ENCODE data around the gene MTMR6.
"Not testable (repeated sequence)": the region's sequence is repeated elsewhere in the genome, so short reads cannot be mapped to it uniquely, and the experiment has no call there.

MTMR6 gene

DNA sequence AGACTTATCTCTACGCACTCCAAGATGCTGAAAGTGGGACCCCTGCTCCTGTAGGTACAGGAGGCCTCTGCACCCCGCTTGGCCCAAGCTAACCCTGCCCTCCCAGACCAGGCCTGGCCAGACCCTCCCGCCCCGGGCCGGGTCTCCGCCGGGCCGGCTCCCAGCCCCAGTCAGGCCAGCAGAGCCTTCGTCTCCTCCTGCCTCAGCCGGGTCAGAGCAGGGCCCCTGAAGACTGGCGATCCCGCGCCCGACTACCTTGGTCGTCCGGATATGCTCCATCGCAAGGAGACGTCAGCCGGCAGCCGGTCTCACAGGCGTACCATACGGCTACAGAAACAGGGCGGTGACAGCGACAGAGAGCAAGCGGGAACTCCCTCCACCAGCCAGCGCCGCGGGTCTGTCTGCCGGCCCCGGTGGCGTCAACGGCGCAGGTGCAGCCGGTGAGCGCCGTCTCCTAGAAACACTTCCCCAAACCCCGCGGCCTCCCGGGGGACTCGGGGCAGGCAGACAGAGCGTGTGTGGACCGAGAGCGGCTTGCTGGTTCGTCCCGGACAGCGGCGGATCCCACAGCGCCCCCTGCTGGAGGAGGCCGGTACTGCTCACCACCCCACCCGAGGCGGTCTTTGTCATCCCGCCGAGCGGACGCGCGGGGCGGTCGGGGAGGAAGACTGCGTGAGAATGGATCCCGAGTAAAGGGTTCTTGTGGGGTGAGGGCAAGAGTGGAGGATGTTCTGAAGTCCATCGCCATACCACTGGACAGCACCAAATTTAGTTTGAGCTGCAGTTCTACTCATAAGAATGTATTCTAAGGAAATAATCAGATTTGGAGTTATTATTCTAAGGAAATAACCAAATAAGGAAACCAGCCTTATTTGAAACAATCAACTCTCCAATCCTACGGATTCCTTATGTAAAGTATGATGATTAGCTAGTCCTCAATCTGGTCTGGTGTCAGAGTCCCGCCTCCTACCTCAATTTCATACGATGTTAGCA, at the start of gene MTMR6:
TSS of gene MTMR6 (minus strand) at position 520 of the 993 bp plus-strand sequence. CDS start at position 279, 241 bp downstream.
- DNase-seq (ENCODE audit: low read depth in 2 of 2) = peak; percentile 83 to 98

DNA sequence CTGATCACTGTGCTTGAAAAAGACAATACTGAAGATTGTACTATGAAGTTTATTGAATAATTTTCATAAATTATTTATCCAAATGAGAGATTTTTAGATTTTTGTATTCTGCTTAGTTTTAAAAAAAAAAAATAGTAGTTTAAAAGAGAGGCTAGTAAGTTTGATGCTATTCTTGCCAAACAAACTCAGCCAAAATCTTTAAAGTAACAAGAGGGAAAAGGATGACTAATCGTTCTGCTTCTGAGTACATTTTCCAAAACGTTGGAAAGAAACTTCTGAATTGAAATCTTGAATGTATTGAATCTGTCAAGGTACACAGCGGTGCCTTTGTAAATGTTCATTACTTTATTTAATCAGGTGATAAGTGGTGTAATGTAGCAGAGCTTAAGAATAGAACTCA, 48.6 kb upstream of the MTMR6 start:
- DNase-seq (ENCODE audit: low read depth in 2 of 2) = no peak

DNA sequence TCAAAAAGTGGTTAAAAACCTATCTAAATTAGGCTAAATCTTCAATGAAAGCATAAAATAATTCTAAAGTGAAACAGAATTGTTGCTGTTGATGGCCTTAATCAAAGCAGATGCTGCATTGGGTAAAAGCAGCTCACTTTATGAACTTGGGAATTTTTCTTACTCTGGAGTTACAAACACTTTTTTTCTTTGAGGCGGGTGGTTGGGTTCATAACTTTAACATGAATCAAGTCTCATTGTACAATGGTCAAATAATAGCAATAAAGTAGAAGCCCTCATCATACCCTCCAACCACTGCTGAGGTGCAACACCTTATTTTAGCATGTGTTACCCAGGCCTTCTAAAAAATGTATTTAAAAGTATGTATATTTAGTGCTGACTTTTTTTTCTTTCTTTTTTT, 43.3 kb upstream of the MTMR6 start:
- DNase-seq (ENCODE audit: low read depth in 2 of 2) = no peak

DNA sequence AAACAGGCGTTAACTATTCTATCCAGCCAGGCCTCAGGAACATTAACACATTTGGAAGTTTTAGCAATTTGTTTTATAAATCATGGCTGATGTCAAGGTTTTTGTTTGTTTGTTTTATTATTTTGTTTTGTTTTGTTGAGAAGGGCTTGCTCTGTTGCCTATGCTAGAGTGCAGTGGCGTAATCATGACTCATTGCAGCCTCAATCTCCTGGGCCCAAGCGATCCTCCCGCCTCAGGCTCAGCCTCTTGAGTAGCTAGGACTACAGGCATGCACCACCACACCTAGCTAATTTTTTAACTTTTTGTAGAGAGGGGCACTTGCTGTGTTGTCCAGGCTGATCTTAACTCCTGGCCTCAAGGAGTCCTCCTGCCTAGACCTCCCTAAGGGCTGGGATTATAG, 42.4 kb upstream of the MTMR6 start:
- no peak for DNase-seq (ENCODE audit: low read depth in 2 of 2)

DNA sequence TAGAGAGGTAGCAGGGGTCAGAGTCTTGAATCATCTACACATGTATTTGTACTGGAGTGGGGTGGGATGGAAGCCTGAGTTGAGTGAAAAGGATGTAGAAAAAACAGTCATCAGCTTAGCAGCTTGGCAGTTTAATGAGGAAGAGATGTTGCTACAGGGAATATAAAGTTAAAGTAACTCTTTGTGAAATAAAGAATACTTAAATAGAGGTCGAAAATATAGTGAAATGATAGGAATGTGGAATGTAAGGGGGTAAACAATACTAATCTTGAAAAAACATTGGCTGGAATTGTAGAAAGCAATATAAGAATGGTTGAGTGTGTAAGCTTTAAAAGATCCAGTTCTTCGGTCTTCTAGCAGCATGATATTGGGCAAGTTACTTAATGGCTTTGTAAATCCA, 36.8 kb upstream of the MTMR6 start:
- DNase-seq (ENCODE audit: low read depth in 2 of 2) = no peak

DNA sequence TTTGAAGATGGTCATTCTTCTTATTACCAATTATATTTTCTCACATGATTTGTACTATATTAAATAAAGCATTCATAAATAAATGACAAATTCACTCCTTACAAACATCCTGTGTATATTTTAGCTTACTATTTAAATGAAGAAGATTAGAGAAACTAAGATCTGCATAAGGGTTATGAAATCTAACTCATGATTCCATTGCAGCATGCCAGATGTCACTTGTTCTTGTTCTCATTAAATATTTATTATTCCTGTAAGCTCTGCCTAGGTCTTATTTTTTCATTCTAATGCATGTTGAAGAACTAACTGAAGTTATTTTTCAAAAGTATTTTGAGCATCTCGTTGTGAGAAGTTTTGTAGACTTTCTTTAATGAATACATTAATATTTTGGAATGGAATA, 32.5 kb upstream of the MTMR6 start:
- no peak for DNase-seq (ENCODE audit: low read depth in 2 of 2)

DNA sequence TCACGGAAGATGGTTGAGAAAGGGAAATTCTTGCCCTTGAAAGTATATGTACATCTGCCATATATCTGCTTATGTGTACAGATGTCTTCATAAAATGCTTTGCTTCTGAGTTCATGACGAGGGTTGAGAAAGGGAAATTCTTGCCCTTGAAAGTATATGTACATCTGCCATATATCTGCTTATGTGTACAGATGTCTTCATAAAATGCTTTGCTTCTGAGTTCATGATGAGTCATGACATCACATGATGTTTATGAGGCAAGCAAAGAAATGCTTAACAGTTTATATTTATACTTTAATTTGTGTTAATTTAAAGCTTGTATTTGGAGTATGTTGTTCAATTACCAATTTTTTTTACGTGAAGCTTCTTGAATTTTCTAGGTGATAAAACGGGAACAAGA, 31.7 kb upstream of the MTMR6 start:
- not testable (repeated sequence) for DNase-seq (ENCODE audit: low read depth in 2 of 2)

DNA sequence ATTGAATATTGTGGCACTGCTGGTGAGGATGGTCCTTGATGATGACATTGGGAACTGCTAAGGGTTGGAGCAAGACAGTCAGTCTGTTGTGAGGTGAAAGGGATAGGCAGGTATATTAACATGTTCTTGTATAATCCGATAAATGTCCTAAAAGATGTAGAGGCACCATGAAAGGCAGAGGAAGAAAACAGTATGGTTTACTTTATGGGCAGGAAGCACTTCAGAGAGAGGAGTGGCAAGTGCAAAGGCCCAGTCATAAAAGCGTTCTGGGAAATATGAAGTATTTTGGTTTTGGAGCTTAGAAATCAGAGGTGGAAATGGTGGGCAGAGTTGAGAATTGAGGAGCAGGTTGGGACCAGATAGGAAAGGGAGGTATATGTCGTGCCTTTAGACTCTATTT, 23.6 kb upstream of the MTMR6 start:
- DNase-seq (ENCODE audit: low read depth in 2 of 2) = no peak

DNA sequence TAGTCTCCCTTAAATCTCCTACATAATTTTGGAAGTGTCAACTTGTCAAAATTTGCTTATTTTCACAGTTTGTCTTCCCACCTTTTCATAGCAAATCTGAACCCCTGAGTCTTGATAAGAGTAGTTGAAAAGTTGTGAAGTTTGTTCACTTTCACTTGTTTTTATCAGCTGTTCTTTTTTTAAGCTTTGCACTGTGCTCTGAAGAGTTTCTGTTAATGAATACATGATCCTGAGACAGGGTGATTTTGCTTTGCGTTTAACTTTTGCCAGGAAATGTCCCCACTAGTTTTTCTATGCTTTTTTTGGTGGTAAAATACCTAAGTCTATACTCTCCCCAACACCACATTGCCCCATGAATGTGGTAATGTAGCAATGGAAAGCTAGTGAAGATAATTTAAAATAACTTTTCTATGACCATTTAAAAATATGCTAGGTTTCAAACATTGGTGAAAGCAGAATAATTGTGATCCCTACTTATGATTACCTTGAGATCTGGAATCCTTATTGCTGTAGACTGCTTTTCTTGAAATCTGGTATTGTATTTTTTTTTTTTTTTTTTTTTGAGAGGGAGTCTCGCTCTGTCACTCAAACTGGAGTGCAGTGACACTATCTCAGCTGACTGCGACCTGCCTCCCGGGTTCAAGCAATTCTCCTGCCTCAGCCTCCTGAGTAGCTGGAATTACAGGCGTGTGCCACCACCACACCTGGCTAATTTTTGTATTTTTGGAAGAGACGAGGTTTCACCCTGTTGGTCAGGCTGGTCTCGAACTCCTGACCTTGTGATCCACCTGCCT, 19.6 kb upstream of the MTMR6 start:
- no peak for DNase-seq (ENCODE audit: low read depth in 2 of 2)

DNA sequence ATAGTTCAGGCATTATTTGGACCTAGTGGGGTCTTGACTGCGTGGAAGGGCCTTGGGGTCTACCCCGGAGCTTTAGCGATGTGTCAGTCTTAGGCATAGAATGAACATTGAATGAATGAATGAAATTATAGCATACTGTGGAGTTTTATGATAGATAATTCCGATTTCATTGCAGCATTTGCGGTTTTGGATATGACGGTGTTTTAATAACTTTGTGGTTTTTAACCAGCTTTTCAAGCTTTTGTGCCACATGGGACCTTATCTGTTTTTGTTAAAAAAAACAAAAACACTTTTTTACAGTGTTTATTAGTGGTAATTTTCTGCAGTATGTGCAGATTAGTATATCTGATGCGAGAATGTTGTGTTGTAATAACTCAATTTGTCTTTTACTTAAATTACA, 14.8 kb upstream of the MTMR6 start:
- no peak for DNase-seq (ENCODE audit: low read depth in 2 of 2)

DNA sequence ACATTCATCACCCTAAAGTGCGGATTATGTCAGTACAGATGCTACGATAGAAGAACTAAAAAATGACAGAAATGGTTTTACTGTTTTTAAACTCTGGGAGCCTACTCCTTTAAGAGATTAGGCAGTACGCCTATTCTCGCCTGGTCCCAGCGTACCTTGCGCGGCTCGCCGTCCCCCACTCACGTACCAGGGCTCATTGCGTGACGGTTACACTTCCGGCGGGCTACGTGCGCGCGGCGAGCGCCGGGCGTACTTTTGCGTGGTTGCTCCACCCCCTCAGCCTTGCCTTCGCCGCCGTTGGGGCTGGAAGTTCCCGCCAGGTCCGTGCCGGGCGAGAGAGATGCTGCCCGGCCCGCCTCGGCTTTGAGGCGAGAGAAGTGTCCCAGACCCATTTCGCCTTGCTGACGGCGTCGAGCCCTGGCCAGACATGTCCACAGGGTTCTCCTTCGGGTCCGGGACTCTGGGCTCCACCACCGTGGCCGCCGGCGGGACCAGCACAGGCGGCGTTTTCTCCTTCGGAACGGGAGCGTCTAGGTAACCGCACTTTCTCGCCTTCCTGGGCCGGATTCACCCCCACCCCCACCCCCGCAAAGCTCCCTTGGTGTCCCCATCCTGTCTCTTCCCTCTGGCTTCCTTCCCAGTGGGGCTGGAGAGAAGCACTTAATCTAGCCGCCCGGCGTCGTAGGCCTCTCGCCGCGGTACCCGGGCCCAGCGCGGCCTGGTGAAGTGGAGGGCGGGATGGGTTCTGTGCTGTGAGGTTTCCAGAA, 14.2 kb upstream of the MTMR6 start, which contains the start of gene NUP58:
TSS of gene NUP58 (plus strand) at position 279 of the 767 bp plus-strand sequence. CDS start at position 428, 149 bp downstream.
- peak; percentile 72 to 83 for DNase-seq (ENCODE audit: low read depth in 2 of 2)

DNA sequence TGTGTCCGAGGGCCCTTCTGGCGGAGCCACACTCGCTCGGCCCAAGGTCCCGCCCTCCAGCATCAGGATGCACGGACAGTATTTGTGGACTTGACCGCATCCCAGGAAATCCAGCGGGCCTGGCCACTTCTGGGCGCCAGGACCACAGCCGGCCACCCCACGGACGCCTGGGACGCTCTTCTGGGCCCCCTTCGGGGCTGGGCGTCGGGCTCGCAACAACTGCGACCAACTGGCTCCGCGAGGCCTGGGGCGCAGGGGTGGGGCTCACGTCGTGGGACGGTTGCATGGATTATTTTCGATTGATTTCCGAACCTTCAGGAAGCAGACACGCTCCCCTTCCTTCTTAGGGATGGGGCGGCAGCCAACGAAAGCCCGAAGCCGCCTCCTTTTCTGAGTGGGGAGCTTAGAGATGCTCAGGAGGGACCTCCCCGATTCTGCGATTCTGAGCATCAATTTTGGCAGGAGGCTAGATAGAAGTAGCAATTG, 13.6 kb upstream of the MTMR6 start:
- DNase-seq (ENCODE audit: low read depth in 2 of 2) = no peak

DNA sequence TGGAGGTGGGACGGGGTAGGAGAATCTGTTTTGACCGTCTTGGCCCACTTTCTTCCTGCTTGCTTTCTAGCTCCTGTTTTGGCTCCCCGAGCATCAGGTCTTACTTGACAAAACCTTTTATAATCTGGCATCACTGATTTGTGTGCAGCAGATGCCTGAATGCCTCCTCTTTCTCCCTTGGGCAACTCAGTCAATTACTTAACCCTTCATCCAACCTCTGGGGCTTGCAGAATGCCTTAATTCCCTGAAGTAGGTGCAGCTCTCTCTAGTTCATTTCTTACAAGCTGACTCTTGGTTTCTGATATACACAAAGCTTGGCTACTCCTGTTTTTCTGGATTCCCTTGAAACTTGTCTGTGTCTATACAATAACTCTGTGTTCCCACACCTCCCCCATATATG, 8.4 kb upstream of the MTMR6 start:
- DNase-seq (ENCODE audit: low read depth in 2 of 2) = no peak

DNA sequence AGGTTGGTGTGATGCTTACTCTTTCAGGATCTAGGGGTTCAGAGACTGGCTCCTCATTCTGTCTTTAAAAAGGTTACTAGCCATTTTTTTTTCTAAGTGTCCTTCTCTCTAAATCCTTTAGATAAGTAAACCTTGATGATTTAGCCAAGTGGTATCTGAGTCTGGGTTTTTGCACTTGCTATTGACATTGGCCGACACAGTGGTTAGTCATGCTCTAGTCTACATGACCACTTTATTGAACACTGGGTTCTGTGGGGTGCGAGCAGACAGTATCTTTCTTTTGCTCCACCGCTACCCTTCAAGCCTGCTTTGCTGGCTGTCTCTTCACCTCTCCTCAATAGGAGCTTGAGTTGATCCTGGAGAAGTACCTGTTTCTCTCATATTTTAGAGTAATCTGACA, 7.9 kb upstream of the MTMR6 start:
- DNase-seq (ENCODE audit: low read depth in 2 of 2) = no peak

DNA sequence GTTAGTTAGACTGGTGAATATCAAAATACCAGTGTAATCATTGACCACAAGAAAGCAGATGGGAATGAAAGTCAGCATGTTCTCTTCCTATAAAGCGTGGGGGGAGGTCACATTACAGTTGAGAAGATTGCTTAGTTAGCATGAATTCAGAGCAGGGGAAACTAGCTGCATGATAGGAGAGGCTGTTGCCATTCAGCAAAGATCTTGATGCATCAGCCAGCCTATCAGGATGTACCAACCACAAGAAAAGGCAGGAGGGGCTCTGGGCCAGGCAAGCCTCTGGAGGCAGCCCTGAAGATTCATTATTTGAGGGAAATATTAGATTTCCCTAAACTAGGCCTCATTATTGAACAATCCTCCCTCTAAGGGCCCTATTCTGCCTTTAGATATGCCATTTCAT, 5.0 kb upstream of the MTMR6 start:
- DNase-seq (ENCODE audit: low read depth in 2 of 2) = no peak

DNA sequence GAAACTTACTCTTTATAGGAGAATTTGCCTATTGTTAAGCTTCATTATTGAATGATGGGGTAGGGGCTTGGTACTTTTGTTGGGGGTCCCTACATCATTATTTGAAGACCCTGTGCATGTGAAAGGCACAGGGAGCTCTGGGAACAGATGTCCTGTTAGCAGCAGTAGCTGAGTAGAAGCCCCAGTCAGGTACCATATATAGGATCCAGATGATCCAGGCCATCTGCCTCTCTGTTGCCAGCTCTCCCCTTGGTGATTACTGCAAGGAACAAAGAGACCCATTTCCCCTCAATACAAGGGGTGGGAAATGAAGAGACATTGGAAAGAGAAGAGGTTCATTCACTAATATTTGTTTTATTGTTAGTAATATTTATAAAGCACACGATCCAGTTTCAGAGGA, 4.4 kb upstream of the MTMR6 start:
- DNase-seq (ENCODE audit: low read depth in 2 of 2) = no peak

DNA sequence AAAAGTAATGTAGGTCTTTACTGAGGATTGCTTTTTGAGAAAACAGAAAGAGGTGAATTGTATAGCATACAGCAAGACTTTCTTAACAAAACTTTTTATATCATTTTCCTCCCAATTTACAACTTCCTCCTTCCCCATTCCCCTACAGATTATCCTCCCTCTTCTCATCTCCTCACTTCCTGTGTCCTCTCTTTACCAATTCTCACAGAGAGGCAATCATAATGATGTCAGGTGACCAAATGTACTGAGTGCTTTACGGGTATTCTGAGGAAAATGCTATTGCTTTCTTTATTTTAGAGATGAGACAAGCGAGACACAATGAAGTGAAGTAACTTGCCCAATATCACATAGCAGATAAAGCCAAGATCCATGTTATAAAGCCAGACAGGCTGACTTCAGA, 1.7 kb upstream of the MTMR6 start:
- no peak for DNase-seq (ENCODE audit: low read depth in 2 of 2)

DNA sequence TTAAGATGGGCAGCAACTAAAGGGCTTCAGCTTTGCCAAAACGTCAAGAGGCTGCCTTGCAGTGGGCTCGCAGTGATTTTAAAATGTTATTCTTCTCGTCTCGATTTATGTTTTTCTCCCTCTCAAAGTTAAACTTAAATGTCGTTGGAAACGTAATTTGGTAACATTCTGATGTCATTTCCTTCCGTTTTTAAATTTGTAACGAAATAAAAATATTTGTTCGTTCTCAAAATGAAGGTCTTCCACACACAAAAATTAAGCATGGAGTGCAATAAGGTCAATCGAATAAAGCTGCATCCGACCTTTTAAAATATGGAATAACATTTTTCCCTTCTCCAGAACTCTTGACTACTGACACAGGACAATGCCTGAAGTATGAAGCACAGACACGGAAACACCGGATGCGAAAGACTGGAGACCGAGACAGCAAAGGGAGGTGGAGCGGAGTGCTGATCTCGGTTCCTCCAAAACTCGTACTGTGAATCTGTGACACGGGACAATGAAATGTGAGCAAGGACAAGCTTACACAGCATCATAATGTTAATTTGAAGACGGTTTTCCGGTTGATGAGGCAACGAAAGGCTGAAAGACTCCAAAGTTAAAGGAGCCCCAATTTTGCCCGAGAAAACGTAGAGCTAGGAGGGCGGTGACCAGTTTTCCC, 850 bp downstream of the MTMR6 start:
- DNase-seq (ENCODE audit: low read depth in 2 of 2) = no peak

DNA sequence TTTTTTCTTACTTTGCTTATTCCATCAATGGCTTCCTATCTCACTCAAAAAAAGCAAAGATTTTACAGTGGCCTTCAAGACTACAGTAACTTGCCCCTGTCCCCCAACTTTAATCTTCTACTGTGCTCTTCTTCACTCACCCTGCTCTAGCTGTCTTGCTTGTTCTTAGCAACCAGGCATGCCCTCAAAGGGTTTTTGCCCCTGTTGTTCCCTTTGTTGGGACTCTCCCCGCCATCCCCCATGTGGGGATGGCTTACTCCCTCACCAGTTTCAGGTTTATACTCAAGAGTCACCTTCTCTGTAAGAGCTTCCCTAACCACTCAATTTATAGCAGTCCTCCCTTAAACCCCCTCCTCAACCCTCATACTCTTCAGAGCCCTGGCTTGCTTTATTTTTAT, 5.4 kb downstream of the MTMR6 start:
- DNase-seq (ENCODE audit: low read depth in 2 of 2) = no peak

DNA sequence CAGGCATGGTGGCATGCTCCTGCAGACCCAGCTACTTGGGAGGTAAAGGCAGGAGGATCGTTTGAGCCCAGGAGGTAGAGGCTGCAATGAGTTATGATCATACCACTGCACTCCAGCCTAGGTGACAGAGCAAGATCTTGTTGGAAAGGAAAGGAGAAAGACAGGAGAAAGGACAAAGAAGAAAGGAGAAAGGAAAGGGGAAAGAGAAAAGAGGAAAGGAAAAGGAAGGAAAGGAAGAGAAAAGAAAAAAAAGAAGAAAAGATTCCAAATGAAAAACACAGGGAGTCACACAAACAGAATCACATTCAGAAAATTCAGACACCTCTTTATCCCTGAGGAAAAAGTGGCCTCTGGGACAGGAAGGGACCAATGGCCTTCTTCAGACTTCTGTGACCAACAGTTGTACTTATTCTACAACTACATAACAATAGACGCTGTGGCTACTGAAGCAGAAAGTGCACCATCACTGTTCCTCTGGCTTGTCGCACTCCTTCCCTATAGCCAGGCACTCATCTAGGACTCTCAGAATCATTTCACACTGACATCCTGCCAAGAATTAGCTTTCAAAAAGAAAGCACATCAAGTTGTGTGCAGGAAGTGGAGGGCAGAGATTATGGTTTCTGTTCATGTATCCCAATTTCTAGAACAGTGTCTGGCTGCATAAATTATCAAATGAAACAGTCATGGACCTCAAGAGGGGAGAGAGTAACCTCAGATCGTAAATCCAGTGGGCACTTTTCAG, 5.9 kb downstream of the MTMR6 start:
- no peak for DNase-seq (ENCODE audit: low read depth in 2 of 2)

DNA sequence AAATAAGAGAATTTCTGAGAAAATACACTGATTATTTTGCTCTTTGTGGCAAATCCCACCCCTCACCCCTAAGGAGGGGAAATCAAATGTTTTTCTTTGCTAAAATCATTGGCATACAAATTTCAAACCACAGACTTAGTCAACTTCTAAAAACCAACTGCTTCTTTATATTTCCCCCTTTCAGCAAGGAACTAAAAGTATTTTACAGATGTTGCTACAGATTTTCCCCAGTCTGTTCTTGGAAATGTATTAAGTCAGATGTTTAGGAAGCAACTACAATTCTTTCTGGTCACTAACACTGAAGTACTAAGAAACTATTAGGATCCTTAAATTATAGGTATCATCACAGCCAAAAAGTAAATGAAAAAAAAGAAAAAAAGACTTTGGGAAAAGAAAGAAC, 6.9 kb downstream of the MTMR6 start:
- no peak for DNase-seq (ENCODE audit: low read depth in 2 of 2)

All from stimulated activated CD4-positive, alpha-beta T cell treated with anti-CD3 and anti-CD28 coated beads, Interleukin-1b, Interleukin-23, amount 100 ng/mL, for 1 hour (primary cell).